Keratinocyte (primary cell): ENCODE data around the gene LARP4. TPM values are rescaled to one million over a fixed set of nuclear protein-coding genes. Genes with fewer than 3 reads are reported as not detected.

ENCODE experiments used
- DNase-seq: peaks from one replicate; pipeline ENCODE4 v3.0.0-alpha.2; 2011; ENCODE audit warnings: low read depth, missing footprints, low spot score
- FAIRE-seq: peaks from 2 replicates; lab custom pipeline; 2011; peaks lifted over from hg19 to GRCh38; lab: Jason Lieb, UNC
- H2AFZ ChIP-seq: 2 replicates; pipeline ENCODE4 v1.6.0; 2012; ENCODE audit warnings: low read length, control low read depth, inconsistent platforms; ENCODE audit not compliant: control insufficient read depth
- H3K27ac ChIP-seq: 2 replicates; pipeline ENCODE4 v1.5.1; 2011; ENCODE audit warnings: low read length; ENCODE audit not compliant: control insufficient read depth, insufficient read depth
- H3K27me3 ChIP-seq: 3 replicates; pipeline ENCODE4 v1.6.0; 2011; ENCODE audit warnings: low read length; ENCODE audit not compliant: control insufficient read depth, insufficient read depth; ENCODE audit errors: extremely low read depth
- H3K36me3 ChIP-seq, 2 experiments: 2 replicates in 1 of 2; 3 replicates in 1 of 2; pipeline ENCODE4 v1.5.1; 2011; ENCODE audit warnings: low read length in 2 of 2, mild to moderate bottlenecking in 1 of 2; ENCODE audit not compliant: control insufficient read depth in 2 of 2, insufficient read depth in 2 of 2; ENCODE audit errors: extremely low read depth in 1 of 2
- H3K4me1 ChIP-seq: 3 replicates; pipeline ENCODE4 v1.5.1; 2011; ENCODE audit warnings: low read length; ENCODE audit not compliant: control insufficient read depth, insufficient read depth; ENCODE audit errors: extremely low read depth
- H3K4me2 ChIP-seq: 3 replicates; pipeline ENCODE4 v1.6.0; 2011; ENCODE audit warnings: low read depth, low read length; ENCODE audit not compliant: control insufficient read depth, insufficient read depth; ENCODE audit errors: extremely low read depth
- H3K4me3 ChIP-seq, 3 experiments: fragments of 200-600 bp in 1 of 3; sonication (generic) in 1 of 3; 2 replicates in 2 of 3; 3 replicates in 1 of 3; pipeline ENCODE4 v1.5.1; 2011 to 2016; ENCODE audit warnings: low read length in 3 of 3, mild to moderate bottlenecking in 3 of 3, control low read depth in 2 of 3, inconsistent platforms in 1 of 3, low read depth in 1 of 3, mixed read lengths in 1 of 3, mixed run types in 1 of 3, moderate library complexity in 1 of 3; ENCODE audit not compliant: control insufficient read depth in 2 of 3, insufficient read depth in 2 of 3; ENCODE audit errors: extremely low read depth in 1 of 3
- H3K79me2 ChIP-seq: 2 replicates; pipeline ENCODE4 v1.6.0; 2012; ENCODE audit warnings: low read length; ENCODE audit not compliant: control insufficient read depth, insufficient read depth
- H3K9ac ChIP-seq: 3 replicates; pipeline ENCODE4 v1.6.0; 2011; ENCODE audit warnings: low read length; ENCODE audit not compliant: control insufficient read depth, insufficient read depth; ENCODE audit errors: extremely low read depth
- H3K9me1 ChIP-seq: 3 replicates; pipeline ENCODE4 v1.6.0; 2011; ENCODE audit warnings: low read length; ENCODE audit not compliant: control insufficient read depth, insufficient read depth; ENCODE audit errors: extremely low read depth
- H3K9me3 ChIP-seq: 2 replicates; pipeline ENCODE4 v1.5.1; 2012; ENCODE audit warnings: low read depth, low read length; ENCODE audit not compliant: control insufficient read depth
- H4K20me1 ChIP-seq: 3 replicates; pipeline ENCODE4 v1.6.0; 2011; ENCODE audit warnings: low read length; ENCODE audit not compliant: control insufficient read depth, insufficient read depth; ENCODE audit errors: extremely low read depth
- EZH2 ChIP-seq: IDR thresholded peaks from one replicate; pipeline ENCODE4 v1.6.1; 2012; ENCODE audit warnings: inconsistent platforms, mild to moderate bottlenecking, low read length, moderate library complexity
- dilution Hi-C: fragments of 300-500 bp; cut with MboI; formaldehyde crosslinking; loops from one replicate; pipeline ENCODE4 v1.7.0; 2020; ENCODE audit warnings: low sequenced_read_pairs; ENCODE audit not compliant: extremely low pct_ligation_motif_present
- polyA minus RNA-seq, 3 experiments: library from RNA; depleted of rRNA, polyadenylated mRNA; stranded (reverse); fragments of >200 nt; gene quantifications; 1 replicate in 1 of 3; 2 replicates in 1 of 3; 3 replicates in 1 of 3; pipeline ENCODE4 v1.2.3, GENCODE V29; 2011
- polyA plus RNA-seq, 5 experiments: library from polyadenylated mRNA; depleted of rRNA in 3 of 5; stranded (reverse) in 3 of 5; stranded (forward) in 1 of 5; unstranded in 1 of 5; fragments of >200 nt; gene quantifications; 1 replicate in 1 of 5; 2 replicates in 3 of 5; 3 replicates in 1 of 5; pipeline versions ENCODE4 v1.2.1 to v1.2.3, GENCODE V29; 2011 to 2012; ENCODE audit warnings: missing spikeins in 2 of 5, low read depth in 1 of 5, low replicate concordance in 1 of 5
- TF ChIP-seq, protein P1 (sequence below), 3 experiments: IDR thresholded peaks in 1 of 3; conservative IDR thresholded peaks in 1 of 3; optimal IDR thresholded peaks in 1 of 3; 2 replicates in 2 of 3; 3 replicates in 1 of 3; pipeline versions ENCODE3 to v1.5.1; 2011; ENCODE audit warnings: low read length in 3 of 3, mild to moderate bottlenecking in 3 of 3, moderate library complexity in 2 of 3, control low read depth in 1 of 3, inconsistent platforms in 1 of 3; ENCODE audit not compliant: insufficient read depth in 2 of 3; ENCODE audit errors: extremely low read depth in 1 of 3

Gene LARP4
- polyA plus RNA-seq = 20.5 to 33.2 TPM (median 29.7 TPM) in 3 replicates
- 29.4 TPM for polyA plus RNA-seq (2011; ENCODE audit: low read depth)
- polyA plus RNA-seq (2011; cell fraction: cytosol; rRNA removed) = 12.5 and 30.0 TPM in 2 replicates
- 35.2 and 42.6 TPM in 2 replicates for polyA plus RNA-seq (2011; cell fraction: nucleus; rRNA removed)
- 16.6 and 26.3 TPM in 2 replicates for polyA plus RNA-seq (2012; ENCODE audit: low replicate concordance)
- polyA minus RNA-seq = 10.2 to 53.4 TPM (median 30.8 TPM) in 3 replicates
- polyA minus RNA-seq (2011; cell fraction: cytosol; rRNA and poly(A)+ RNA removed) = 29.9 TPM
- 34.4 and 74.0 TPM in 2 replicates for polyA minus RNA-seq (2011; cell fraction: nucleus; rRNA and poly(A)+ RNA removed)

DNA sequence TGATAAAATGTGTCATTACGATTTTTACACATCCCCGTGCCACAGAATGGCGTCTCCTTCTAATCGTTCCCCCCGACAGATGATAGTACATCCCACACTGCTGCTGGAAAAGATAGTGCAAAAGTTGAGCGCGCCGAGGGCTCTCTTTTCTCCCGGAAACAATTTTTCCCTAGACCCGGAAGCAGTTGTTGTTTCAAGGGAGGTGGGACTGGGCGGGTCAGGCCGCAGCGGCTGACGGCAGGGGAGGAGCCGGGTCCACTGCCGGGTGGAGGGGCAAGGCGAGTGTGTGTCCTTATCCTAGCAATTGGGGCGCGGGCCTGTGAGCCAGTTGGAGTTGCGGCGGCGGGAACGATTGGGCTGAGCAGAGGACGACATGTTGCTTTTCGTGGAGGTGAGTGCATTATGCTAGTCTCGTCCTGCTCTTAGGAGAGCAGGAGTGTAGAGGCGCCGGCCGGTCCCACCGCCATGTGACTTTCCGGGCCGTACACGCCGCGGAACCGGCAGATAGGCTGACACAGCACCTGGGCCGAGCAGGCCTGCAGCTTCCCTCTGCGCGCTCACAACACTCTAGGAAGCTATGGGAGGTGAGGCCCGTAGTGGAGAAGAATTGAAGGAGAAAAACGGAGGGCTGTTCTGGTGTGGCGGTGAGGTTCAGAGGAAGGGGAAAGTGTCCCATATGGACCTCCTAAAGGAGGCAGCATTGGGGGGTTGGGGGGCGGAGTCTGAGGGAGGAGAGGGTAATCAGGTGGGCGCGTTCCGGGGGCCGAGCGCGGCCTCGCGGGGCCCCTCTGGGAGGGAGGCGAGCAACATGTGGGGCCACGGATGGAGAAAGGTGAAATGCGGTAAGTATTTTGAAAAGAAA lies at the start of gene LARP4:
TSS of gene LARP4 (plus strand) at position 248 of the 862 bp plus-strand sequence. CDS start at position 374, 126 bp downstream.
- no peaks in the 10 kb centered on the region for H3K36me3 ChIP-seq
- H3K9me3 ChIP-seq = no peaks in the 10 kb centered on the region
- peak within 1 kb of the TSS; percentile 94 for H2AFZ ChIP-seq
- peak within 1 kb of the TSS; percentile 93 to 95 (median 93) for H3K4me3 ChIP-seq
- peaks cover 52% of the 10 kb centered on the region for H3K79me2 ChIP-seq
- peaks cover 8% of the 10 kb centered on the region for H3K4me1 ChIP-seq
- no peaks in the 10 kb centered on the region for H3K9me1 ChIP-seq
- H3K27me3 ChIP-seq = no peaks in the 10 kb centered on the region
- dilution Hi-C loops = no loop called here
- H4K20me1 ChIP-seq = peaks cover 3% of the 10 kb centered on the region
- FAIRE-seq = peak; percentile 73
- H3K9ac ChIP-seq = peak within 1 kb of the TSS; percentile 81
- H3K4me2 ChIP-seq = peak within 1 kb of the TSS; percentile 90
- TF ChIP-seq EZH2 = no peak
- TF ChIP-seq, protein P1, sequence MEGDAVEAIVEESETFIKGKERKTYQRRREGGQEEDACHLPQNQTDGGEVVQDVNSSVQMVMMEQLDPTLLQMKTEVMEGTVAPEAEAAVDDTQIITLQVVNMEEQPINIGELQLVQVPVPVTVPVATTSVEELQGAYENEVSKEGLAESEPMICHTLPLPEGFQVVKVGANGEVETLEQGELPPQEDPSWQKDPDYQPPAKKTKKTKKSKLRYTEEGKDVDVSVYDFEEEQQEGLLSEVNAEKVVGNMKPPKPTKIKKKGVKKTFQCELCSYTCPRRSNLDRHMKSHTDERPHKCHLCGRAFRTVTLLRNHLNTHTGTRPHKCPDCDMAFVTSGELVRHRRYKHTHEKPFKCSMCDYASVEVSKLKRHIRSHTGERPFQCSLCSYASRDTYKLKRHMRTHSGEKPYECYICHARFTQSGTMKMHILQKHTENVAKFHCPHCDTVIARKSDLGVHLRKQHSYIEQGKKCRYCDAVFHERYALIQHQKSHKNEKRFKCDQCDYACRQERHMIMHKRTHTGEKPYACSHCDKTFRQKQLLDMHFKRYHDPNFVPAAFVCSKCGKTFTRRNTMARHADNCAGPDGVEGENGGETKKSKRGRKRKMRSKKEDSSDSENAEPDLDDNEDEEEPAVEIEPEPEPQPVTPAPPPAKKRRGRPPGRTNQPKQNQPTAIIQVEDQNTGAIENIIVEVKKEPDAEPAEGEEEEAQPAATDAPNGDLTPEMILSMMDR (optimal IDR thresholded peaks at IDR 0.05 in 1 of 3, IDR thresholded peaks at IDR 0.05 in 1 of 3, conservative IDR thresholded peaks at IDR 0.05 in 1 of 3; ENCODE audit: extremely low read depth in 1 of 3, insufficient read depth in 2 of 3, low read length in 3 of 3) = no peak
- peak within 1 kb of the TSS; percentile 90 for H3K27ac ChIP-seq
- peak; percentile 56 for DNase-seq

DNA sequence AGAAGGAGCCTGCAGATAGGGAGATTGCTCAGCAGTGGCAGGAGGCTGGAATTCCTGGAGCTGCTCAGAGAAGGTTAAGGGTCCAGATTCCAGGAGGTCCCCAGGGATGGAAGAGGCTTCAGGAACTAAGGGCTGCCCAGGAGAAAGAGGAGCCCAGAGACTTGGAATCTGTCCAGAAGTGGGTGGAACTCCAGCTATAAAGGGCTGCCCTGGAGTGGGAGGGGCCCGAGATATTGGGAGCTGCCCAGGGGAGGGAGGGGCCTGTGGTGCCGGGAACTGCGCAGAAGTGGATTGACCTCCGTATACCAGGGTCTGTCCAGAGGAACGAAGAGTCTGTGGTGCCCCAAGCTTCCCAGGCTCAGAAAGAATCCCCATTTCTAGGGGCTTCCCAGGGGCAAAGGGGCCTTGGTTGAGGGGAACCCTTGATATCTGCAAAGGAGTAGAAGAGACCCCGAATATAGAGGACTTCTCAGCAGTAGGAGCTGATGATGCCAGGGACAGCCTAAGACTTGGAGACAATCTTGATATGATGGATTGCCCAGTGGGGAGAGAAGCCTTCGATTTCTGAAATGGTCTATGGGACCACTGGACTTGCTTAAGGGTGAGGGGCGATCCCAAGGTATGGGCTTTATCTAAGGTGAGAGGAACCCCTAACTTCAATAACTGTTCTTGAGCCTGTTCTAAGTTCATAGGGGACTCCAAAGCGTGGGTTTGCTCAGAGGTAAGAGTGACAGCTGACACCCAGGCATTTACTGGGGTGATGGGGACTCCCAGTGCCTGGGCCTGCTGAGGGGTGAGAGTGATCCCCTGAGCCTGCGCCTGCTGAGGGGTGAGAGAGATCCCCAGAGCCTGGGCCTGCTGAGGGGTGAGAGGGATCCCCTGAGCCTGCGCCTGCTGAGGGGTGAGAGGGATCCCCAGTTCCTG lies 49.3 kb upstream of the LARP4 start:
- TF ChIP-seq, protein P1 (optimal IDR thresholded peaks at IDR 0.05 in 1 of 3, IDR thresholded peaks at IDR 0.05 in 1 of 3, conservative IDR thresholded peaks at IDR 0.05 in 1 of 3; ENCODE audit: extremely low read depth in 1 of 3, insufficient read depth in 2 of 3, low read length in 3 of 3) = no peak
- TF ChIP-seq EZH2 = no peak
- Histone ChIP-seq H3K9me1 (no peaks in the 10 kb centered on the region), H3K9me3 (no peaks in the 10 kb centered on the region), H3K9ac (no peak overlapping the region), H3K79me2 (no peaks in the 10 kb centered on the region), H3K4me3 (no peak overlapping the region), H3K27ac (no peak overlapping the region), H3K27me3 (no peaks in the 10 kb centered on the region), H3K36me3 (no peaks in the 10 kb centered on the region), H3K4me2 (no peak overlapping the region), H2AFZ (no peak overlapping the region), H4K20me1 (no peaks in the 10 kb centered on the region), H3K4me1 (peaks cover 6% of the 10 kb centered on the region)
- FAIRE-seq = no peak
- dilution Hi-C loops = no loop called here
- DNase-seq = no peak
